GM18517 (cell line): ENCODE data around the gene TEF.

ENCODE experiments used
- ATAC-seq: cut with Tn5 transposase; IDR thresholded peaks from one replicate; pipeline ENCODE4 v1.9.1; 2021; ENCODE audit warnings: mild to moderate bottlenecking, moderate library complexity; ENCODE audit not compliant: unreplicated experiment

TEF gene, protein sequence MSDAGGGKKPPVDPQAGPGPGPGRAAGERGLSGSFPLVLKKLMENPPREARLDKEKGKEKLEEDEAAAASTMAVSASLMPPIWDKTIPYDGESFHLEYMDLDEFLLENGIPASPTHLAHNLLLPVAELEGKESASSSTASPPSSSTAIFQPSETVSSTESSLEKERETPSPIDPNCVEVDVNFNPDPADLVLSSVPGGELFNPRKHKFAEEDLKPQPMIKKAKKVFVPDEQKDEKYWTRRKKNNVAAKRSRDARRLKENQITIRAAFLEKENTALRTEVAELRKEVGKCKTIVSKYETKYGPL

DNA sequence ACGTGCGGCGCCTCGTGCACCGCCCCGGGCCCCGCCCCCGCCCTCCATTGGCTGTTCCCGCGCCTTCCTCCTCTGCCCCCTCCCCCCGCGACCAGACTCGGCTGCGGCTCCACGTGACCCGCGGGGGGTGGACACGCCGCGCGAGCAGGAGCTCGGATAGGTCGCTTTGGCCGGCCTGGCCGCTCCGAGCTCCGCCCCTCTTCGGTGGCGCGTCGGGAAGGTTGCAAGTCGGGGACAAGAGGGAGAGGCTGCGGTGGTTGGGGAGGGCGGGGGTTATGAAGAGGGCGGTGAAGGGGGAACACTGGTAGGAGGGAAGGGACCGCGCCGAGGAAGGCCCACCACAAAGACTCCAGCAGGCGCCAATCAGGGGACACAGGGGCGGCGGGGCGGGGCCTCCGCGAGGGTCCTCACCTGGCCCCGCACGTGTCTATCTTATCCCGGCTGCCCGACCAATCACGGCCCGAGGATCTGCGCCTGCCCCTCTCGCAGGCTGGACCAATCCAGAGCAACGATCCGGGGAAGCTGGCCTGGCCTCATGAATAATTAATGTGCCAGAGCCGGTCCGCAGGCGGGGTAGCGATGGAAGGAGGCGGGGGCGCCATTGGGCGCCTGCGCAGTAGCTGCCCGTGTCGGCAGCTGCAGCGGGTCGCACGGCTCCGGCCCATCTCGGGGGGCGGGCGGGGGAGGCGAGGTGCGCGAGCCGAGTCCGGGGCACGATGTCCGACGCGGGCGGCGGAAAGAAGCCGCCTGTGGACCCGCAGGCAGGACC, at the start of gene TEF:
Gene TEF (plus strand): TSS at position 614 of the 769 bp plus-strand sequence. CDS start 103 bp downstream, at position 717.
- peak; percentile 86 for ATAC-seq

DNA sequence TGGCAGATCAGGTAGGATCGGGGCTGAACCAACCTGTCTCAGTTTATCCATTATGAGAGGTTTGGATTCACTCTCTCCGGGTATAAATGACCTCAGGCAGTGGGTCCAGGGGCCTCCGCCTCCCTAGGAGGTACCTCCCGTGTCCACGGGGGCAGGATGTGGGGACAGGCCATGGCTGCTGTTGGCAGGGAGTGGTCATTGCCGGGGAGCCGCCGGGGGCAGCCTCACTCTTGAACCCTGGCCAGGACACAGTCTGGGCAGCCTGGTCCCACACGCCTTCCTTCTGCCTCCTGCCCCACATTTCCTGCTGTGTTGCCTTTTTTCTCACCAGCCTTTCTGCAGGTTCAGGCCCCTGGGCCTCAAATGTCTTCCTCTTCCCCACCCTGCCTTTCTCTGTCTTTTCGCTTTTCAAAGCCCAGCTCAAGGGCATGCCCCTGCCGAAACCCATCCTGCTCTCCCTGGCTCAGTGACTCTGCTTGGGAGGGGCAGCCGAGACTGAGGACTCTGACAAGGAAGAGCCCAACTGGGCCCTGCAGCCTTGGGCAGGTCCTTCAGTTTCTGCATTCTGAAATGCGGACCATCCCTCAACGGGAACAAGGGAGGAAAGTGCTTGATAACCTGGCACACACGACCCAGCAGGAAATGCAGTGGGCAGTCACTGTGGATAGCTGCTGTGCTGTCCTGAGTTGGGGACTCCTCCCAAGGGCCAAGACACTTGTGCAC, 49.4 kb upstream of the TEF start:
- no peak for ATAC-seq

DNA sequence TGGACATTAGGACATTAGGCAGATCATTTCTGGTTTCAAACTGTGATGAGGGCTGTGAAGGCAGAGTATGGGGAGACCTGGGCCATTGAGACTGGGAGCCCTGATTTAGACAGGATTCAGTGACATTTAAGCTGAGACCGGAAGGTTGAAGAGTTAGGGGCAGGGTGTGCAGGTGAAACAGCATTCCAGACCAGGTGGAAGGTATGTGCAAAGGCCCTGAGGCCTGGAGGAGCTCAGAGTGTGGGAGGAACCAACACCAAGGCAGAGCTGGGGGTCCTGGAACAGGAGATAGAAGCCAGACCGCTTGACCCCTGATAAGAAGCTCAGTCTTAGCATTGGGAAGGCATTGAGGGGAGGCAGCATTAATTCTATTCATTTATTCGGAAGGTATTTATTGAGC, 47.9 kb upstream of the TEF start:
- ATAC-seq: no peak

DNA sequence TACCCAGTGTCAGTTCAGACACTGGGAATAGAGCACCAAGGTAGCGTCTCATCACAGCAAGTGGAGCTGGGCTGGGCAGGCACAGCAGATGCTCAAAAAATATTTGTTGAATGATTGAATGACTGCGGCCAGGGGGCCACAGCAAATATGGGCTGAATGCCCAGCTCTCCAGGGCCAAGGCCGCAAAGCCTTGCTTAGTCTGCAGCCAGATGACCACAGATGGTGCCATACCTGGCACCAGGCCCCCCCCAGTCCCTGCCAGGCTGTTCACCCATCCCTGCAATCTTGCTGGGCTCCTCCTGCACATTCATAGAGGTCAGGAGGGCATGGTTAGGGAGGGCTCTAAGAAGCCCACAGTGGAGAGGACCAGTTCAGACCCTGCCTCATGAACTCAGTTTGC, 47.5 kb upstream of the TEF start:
- no peak for ATAC-seq

DNA sequence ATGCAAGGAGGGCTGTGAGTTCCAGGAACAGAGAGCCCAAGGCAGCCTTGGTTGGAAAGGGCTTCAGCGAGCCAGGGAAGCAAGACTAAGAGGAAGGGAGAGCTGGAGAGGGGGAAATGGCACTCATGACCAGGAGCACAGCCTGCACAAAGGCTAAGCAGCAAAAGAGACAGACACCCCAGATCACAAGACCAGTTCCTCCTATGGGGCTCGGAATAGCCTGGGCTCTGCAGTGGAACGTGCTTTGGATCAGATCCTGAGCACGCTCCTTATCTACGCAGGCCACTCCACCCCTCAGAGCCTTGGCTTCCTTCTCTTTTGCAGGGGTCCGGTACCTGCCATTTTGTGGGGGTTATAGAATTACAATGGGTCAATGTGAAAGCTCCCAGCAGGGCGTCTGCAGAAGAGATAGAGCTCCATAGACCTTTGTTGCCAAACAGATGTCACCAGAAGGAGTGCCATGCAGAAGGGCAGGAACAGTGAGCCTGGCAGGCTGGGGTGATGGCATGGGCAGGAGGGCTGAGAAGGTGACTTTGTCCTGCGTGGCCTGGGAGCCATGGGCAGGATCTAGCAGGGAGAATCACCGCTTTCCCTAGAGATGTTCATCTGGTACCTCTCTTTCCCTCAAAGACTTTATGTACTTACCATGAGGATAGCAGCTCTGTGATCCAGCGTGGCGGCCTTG, 46.6 kb upstream of the TEF start:
- ATAC-seq: no peak

DNA sequence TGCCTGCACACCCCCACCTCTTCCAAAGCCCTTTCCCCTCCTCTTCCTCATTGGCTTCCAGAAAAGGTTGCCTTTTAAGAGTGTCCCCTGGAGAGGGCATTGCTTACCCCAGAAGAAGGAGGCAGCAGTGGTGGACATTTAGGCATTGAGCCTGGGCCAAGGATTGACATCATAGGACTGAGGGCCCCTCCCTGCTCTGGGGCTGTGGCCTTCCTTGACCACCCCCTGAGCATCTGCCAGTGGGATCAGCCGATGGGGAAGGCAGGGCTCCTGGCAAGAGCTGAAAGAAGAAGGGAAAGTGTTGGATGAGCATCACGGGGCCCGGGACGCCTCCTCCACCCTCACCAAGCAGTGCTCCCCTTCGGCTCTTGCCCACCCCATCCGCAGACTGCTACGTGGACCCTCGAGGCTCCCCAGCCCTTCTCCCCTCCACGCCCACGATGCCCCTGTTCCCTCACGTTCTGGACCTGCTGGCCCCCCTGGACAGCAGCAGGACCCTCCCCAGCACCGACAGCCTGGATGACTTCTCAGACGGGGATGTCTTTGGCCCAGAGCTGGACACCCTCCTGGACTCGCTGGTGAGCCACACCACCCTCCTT, 43.0 kb upstream of the TEF start:
- no peak for ATAC-seq

DNA sequence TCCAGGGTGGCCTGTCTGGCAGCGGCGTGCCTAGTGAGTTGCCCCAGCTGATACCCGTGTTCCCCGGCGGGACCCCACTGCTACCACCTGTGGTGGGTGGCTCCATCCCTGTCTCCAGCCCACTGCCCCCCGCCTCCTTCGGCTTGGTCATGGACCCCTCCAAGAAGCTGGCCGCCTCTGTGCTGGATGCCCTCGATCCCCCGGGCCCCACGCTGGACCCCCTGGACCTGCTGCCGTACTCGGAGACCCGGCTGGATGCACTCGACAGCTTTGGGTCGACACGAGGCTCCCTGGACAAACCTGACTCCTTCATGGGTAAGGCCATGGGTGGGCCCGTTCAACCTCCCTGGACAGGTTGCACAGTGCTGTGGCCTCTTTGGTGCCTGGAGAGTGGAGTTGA, 41.9 kb upstream of the TEF start:
- ATAC-seq: no peak

DNA sequence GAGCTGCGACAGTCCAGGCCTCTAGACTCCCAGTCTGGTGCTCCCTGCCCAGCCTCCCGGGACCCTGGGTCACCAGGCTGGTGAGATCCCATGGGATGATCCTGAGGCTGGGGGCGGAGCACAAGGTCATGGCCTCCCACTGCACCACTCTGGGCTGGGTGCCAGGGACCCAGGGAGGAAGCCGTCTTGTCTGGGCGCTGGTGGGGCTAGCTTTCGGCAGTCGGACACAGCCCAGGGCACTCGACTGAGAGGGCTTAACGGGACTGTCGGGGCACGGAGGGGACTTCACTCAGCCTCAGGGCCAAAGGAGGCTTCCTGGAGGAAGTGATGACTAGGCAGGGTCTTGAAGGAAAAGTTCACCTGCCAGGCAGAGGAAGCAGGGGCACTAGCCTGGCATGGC, 41.4 kb upstream of the TEF start:
- ATAC-seq: no peak

DNA sequence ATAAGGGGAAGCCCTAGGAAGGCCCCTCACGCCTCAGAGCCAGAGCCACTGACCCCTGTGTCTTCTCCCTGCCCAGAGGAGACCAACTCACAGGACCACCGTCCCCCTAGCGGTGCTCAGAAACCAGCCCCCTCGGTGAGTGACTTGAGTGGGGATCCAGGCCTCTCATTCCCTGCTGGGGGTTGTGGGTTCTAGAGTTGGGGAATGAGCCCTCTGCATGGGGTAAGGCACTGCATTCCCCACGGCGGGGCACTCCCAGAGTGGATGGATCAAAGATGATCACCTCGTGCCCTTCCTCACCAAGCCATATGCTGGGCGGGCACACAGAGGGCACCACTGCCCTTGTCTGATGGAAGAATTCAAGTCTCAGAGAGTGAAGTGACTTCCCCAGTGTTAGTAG, 40.7 kb upstream of the TEF start:
- no peak for ATAC-seq

DNA sequence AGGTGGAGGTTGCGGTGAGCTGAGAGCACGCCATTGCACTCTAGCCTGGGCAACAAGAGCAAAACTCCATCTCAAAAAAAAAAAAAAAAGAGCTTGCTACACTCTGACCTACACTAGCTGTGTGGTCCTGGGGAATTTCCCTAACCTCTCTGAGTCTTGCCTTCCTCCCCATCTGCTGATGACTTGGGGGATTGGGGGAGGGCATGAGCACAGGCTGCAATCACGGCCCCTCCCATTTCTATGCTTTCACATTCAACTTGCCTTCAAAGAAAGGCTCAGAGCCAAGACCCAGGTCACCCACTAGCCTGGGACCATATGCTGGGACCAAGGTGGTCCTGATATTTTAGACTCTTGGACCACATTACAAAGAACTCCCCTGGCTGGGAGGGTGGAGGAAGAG, 39.8 kb upstream of the TEF start:
- no peak for ATAC-seq

DNA sequence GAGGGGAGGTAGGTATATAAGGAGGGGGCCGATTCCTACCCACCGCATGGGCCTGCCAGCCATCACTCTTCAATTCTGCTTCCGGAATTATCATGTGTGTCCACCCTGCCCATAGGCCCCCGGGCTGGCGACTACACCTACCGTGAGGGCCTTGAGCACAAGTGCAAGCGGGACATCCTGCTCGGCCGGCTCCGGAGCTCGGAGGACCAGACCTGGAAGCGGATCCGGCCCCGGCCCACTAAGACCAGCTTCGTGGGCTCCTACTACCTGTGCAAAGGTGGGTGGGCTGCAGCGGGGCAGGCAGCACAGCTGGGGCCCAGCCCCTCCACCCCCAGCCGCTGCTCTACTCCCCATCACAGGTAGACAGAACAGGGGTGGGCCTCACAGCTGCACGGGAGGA, 38.4 kb upstream of the TEF start:
- no peak for ATAC-seq

DNA sequence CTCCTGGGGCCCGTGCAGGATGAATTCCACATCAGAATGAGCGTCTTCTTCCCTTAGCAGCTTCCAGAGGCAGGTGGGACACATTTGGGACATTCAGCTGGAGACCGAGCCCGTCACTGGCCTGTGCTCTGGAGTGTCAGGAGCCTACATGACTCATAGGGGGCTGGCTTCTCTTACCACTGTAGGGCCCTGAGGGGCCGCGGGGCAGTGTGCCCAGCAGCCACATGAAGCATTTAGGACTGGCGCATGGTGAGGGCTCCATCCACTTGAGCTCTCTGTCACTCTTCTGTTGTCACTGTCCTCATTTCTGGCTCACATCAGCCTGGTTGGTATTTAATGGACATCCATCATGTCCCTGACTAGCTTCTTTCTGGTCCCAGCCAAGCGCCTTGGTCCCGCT, 38.0 kb upstream of the TEF start:
- ATAC-seq: no peak

DNA sequence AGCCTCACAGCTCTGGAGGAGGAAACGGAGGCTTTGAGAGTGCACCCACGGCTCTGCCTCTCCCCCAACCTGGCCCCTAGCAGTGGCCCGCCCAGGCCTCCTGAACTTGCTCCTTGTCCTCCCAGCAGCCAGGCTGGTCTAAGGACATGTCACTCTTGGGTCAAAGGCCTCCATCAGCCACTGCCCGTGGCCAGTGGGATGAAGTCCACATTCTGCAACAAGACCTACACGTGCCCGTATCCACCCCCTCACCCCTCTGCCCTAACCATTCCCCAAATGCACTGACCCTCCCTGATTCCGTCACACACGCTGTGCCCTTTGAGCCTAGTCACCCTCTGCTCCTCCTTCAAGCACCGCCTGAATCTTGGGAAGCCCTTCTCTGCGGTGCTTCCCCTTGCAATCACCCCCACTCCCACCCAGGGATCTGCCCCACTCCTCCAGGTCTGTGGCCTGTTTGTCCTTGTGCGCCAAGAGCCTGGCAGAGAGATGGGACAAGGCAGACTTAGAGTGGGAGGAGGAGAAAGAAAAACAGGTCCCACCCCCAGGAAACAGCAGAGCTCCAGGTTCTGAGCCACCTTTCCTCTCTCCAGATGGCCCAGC, 37.5 kb upstream of the TEF start:
- ATAC-seq: no peak

DNA sequence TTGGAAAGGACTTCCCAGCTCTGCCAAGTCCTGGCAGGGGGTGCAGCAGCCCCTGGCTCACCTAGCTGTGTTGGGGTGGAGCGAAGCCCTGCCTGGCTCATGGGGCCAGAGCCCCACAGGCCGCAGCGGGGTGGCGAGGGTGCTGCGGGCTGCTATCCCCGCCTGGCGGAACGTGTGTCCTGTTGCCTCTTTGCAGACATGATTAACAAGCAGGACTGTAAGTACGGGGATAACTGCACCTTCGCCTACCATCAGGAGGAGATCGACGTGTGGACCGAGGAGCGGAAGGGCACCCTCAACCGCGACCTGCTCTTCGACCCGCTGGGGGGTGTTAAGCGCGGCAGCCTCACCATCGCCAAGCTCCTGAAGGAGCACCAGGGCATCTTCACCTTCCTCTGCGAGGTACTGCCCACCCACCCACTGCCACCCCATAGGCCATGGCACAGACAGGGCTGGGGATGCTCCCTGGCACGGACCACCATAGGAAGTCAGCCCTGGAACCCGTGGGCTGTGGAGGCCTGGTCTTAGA, 35.9 kb upstream of the TEF start:
- ATAC-seq: no peak

DNA sequence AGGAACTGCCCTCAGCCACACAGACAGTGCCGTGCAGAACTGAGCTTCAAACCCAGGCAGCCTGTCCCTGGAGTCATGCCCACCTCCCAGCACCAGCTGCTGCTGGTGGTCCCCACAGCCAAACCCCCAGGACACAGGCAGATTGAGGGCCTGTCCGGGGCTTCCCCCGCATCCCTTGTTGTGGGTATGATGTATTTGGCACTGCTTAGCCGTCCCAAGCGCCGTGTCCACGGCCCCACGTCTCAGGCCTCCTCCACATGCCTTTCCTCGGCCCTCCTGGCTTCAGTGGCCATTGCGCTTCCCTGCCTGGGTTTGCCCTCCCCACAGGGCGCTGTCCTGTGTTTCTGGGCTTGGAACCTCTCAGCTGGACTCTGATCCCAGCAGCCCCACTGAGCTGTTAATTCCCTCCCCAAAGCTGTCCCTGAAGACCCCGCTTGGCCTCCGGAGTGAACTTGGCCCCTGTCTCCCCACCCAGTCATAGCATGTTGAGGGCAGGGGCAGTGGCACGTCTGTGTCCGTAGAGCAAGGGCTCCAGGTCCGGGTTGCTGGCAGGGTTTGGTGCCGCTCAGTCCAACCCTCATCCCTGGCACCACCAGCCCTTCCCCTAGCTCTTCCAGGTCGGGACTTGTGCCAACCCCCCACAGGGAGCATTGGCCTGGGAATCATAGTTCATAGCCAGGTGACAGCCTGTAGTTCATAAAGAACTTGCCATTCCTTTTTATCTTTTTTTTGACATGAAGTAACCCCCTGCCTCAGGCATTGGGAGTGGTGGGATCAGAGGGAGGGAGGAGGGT, 34.5 kb upstream of the TEF start:
- ATAC-seq: no peak

DNA sequence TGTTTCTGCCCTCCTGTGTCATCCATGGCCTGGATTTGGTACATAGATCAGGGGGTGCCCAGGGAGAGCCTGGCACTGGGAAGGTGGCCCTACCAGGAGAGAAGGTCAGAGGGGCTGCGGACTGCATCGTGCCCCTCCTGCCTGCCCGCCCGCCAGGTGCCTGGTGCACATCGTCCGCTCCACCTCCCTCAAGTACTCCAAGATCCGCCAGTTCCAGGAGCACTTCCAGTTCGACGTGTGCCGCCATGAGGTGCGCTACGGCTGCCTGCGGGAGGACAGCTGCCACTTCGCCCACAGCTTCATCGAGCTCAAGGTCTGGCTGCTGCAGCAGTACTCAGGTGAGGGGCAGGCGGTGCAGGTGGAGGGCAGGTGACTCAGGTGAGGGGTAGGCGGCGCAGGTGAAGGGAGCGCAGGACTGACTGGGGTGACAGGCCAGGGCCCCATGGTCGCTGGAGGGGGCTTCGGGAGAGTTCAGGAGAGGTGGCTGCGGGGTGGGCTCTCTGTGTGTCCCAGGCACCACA, 32.7 kb upstream of the TEF start:
- ATAC-seq: no peak

DNA sequence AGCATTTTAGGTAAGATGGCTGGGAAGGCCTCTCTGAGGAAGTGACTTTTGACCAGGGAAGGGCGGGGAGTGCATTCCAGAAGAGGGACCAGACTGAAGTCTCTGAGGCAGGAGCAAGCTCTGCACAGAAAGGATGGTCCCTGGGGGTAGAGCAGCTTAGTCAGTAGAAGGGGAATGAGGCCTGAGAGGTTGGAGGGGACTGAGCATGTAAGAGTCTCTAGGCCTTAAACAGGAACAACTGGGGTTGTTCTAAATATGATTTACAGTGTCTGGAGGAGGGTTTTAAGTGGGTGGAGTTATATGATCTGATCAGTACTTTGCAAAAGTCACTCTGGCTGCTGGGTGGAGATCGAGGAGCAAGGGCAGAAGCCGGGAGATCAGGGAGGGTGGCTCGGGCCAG, 31.7 kb upstream of the TEF start:
- ATAC-seq: no peak

DNA sequence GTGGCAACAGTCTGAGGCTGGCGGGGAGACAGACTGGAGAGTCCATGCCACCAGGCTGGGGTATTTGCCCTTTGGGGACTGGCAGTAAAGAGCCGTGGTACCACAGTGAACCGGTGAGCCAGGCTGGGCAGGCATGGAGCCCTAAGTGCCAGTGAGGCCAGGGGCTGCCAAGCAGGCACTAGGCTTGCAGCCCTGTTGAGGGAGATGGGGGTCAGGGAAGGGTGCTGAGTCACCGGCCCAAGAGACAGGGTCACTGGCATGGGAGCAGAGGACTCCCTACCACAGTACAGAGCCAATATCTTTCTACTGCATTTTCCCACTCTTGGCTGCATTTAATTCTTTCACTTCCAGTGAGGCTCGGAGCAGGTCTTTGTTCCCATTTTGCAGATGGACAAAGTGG, 30.7 kb upstream of the TEF start:
- ATAC-seq: no peak

DNA sequence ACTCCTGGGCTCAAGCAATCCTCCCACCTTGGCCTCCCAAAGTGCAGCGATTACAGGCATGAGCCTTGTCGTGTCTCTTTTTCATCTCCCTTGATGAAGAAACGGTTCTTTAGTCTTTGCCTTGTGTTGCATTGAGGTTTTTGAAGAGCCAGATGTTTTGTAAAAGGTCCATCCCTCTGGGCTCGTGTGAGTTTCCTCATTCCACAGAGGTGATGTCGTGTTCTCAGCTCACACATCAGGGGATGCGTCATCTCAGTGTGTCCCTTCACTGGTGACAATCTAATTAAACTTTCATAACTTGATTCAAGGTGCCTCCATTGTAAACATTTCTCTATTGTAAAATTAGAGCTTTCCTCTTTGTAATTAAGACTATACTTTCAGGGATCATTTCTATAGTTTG, 29.7 kb upstream of the TEF start:
- ATAC-seq: no peak
